NCI-H1694 (cell line): Measurements from ENCODE around the gene MARK3.

Source experiments
- DNase-seq: peaks from one replicate; lab custom pipeline; 2025; lab: John Stamatoyannopoulos, UW

Gene MARK3

GRCh38 chr14:103550451-103551337, 165.5 kb downstream of the MARK3 start:
- no peak for DNase-seq

GRCh38 chr14:103551338-103551762, 166.1 kb downstream of the MARK3 start:
- no peak for DNase-seq

- no peak for DNase-seq
Measured at GRCh38 chr14:103552011-103552845, 167.0 kb downstream of the MARK3 start.

- DNase-seq: no peak
Measured at GRCh38 chr14:103552846-103553210, 167.6 kb downstream of the MARK3 start.
